DND-41 (cell line): Measurements from ENCODE around the gene SLC39A3.

ENCODE experiments used
- ATAC-seq: fragments of 200-7000 bp; cut with Tn5 transposase; 3 replicates; pipeline ENCODE4 v1.9.1; 2021; ENCODE audit warnings: low read depth; ENCODE audit not compliant: insufficient read depth
- DNase-seq: peaks from one replicate; pipeline ENCODE4 v3.0.0-alpha.2; 2020
- H2AFZ ChIP-seq: 2 replicates; pipeline ENCODE4 v1.6.0; 2012; ENCODE audit warnings: low read depth, low read length
- H3K27ac ChIP-seq: 2 replicates; pipeline ENCODE4 v1.5.1; 2012; ENCODE audit warnings: low read length, inconsistent platforms
- H3K27me3 ChIP-seq: fragments of 200-600 bp; sonication (generic); 2 replicates; pipeline ENCODE4 v1.6.0; 2012; ENCODE audit warnings: low read length, mild to moderate bottlenecking, inconsistent platforms; ENCODE audit not compliant: insufficient read depth, poor library complexity
- H3K36me3 ChIP-seq: 2 replicates; pipeline ENCODE4 v1.5.1; 2012; ENCODE audit warnings: low read length, inconsistent platforms; ENCODE audit not compliant: insufficient read depth
- H3K4me1 ChIP-seq: 2 replicates; pipeline ENCODE4 v1.5.1; 2012; ENCODE audit warnings: mild to moderate bottlenecking, low read length; ENCODE audit not compliant: insufficient read depth
- H3K4me2 ChIP-seq: 2 replicates; pipeline ENCODE4 v1.6.0; 2012; ENCODE audit warnings: mild to moderate bottlenecking, moderate library complexity, low read length, inconsistent platforms; ENCODE audit not compliant: insufficient read depth
- H3K4me3 ChIP-seq, 2 experiments: fragments of 200-600 bp in 1 of 2; shearing (Covaris generic) in 1 of 2; 2 replicates each; pipeline ENCODE4 v1.5.1; 2012 to 2016; ENCODE audit warnings: inconsistent platforms in 2 of 2, low read length in 2 of 2, mild to moderate bottlenecking in 2 of 2, low read depth in 1 of 2, moderate library complexity in 1 of 2
- H3K79me2 ChIP-seq: 2 replicates; pipeline ENCODE4 v1.6.0; 2012; ENCODE audit warnings: low read length, inconsistent platforms; ENCODE audit not compliant: insufficient read depth
- H3K9ac ChIP-seq: 2 replicates; pipeline ENCODE4 v1.6.0; 2012; ENCODE audit warnings: low read depth, mild to moderate bottlenecking, inconsistent platforms, low read length, moderate library complexity
- H3K9me3 ChIP-seq: 2 replicates; pipeline ENCODE4 v1.5.1; 2012; ENCODE audit warnings: low read length, moderate library complexity, mild to moderate bottlenecking, inconsistent platforms; ENCODE audit not compliant: insufficient read depth, severe bottlenecking
- H4K20me1 ChIP-seq: 2 replicates; pipeline ENCODE4 v1.6.0; 2012; ENCODE audit warnings: low read length; ENCODE audit not compliant: insufficient read depth
- CTCF ChIP-seq: IDR thresholded peaks from 2 replicates; pipeline ENCODE4 v1.5.1; 2012; ENCODE audit warnings: borderline replicate concordance, low read length, moderate library complexity, mild to moderate bottlenecking; ENCODE audit not compliant: poor library complexity, severe bottlenecking; ENCODE audit errors: extremely low read depth
- EZH2 ChIP-seq: IDR thresholded peaks from 3 replicates; pipeline ENCODE4 v1.6.1; 2012; ENCODE audit warnings: borderline replicate concordance, low read depth, mild to moderate bottlenecking, moderate library complexity, low read length, inconsistent platforms; ENCODE audit not compliant: severe bottlenecking

Gene SLC39A3

GRCh38 chr19:2751438-2751830, 11.6 kb upstream of the SLC39A3 start:
- no peak for DNase-seq
- H3K4me3 ChIP-seq, result no peak overlapping the region
- H3K4me2 ChIP-seq, result no peak overlapping the region

GRCh38 chr19:2750808-2751437, 11.1 kb upstream of the SLC39A3 start:
- DNase-seq, result no peak
- Histone ChIP-seq H3K4me3 (no peak overlapping the region), H3K36me3 (peaks cover 25% of the 10 kb centered on the region), H3K9me3 (no peaks in the 10 kb centered on the region), H3K4me2 (no peak overlapping the region), H4K20me1 (no peaks in the 10 kb centered on the region; the same call in 1 of the 2 replicates), H3K9ac (no peak overlapping the region), H3K27ac (no peak overlapping the region), H3K4me1 (peaks cover 6% of the 10 kb centered on the region), H3K27me3 (no peaks in the 10 kb centered on the region), H2AFZ (no peak overlapping the region), H3K79me2 (no peaks in the 10 kb centered on the region)
- ATAC-seq, result no peak
- no peak for TF ChIP-seq EZH2
- TF ChIP-seq CTCF, result no peak

More at GRCh38 chr19:2751438-2751830, 11.6 kb upstream of the SLC39A3 start:
- Histone ChIP-seq H3K27me3 (no peaks in the 10 kb centered on the region), H3K27ac (no peak overlapping the region), H3K36me3 (peaks cover 27% of the 10 kb centered on the region), H4K20me1 (no peaks in the 10 kb centered on the region; the same call in 1 of the 2 replicates), H2AFZ (no peak overlapping the region), H3K9me3 (no peaks in the 10 kb centered on the region), H3K79me2 (no peaks in the 10 kb centered on the region), H3K4me1 (peaks cover 6% of the 10 kb centered on the region), H3K9ac (no peak overlapping the region)
- no peak for ATAC-seq
- no peak for TF ChIP-seq EZH2
- no peak for TF ChIP-seq CTCF

GRCh38 chr19:2747349-2747748, 7.5 kb upstream of the SLC39A3 start:
- Histone ChIP-seq H3K4me2 (no peak overlapping the region), H2AFZ (no peak overlapping the region), H3K27me3 (no peaks in the 10 kb centered on the region), H3K9me3 (no peaks in the 10 kb centered on the region), H3K4me1 (peaks cover 6% of the 10 kb centered on the region), H3K27ac (no peak overlapping the region), H3K79me2 (no peaks in the 10 kb centered on the region), H3K9ac (no peak overlapping the region), H3K4me3 (no peak overlapping the region), H4K20me1 (no peaks in the 10 kb centered on the region), H3K36me3 (no peaks in the 10 kb centered on the region)
- DNase-seq (no peak), ATAC-seq (no peak)
- no peak for TF ChIP-seq EZH2
- TF ChIP-seq CTCF, result no peak
